K562 (cell line): ENCODE measurements around the gene RPUSD2. TPM values are rescaled to one million over a fixed set of nuclear protein-coding genes. Genes with fewer than 3 reads are reported as not detected.

ENCODE experiments used
- ATAC-seq: fragments of 200-7000 bp; cut with Tn5 transposase; 3 replicates; pipeline ENCODE4 v1.9.1; 2020; ENCODE audit warnings: moderate library complexity
- BruUV-seq: library from RNA; stranded (reverse); fragments of 400-500 nt; replicated peaks from 2 replicates; lab custom pipeline; 2021; lab: Mats Ljungman, UMichigan
- CTCF ChIA-PET: fragments of 300-600 bp; formaldehyde crosslinking; extraction: SDS; loops from one replicate; lab custom pipeline; 2021; ENCODE audit warnings: low intra/inter-chr PET ratio; lab: Yijun Ruan, JAX
- POLR2A ChIA-PET: fragments of 300-600, 350-650 bp; sonication (Branson Sonifier 250); formaldehyde crosslinking; extraction: SDS; loops from one replicate; lab custom pipeline; 2021; ENCODE audit warnings: antibody characterized with exemption, inconsistent platforms; lab: Yijun Ruan, JAX
- DNase-seq, 4 experiments: peaks; one replicate each; pipeline versions ENCODE4 v3.0.0 to v3.0.0-alpha.2; 2011 to 2018; ENCODE audit warnings: low spot score in 3 of 4, mixed read lengths in 3 of 4; ENCODE audit errors: extremely low read depth in 1 of 4
- FAIRE-seq: peaks from 2 replicates; lab custom pipeline; 2011; peaks lifted over from hg19 to GRCh38; lab: Jason Lieb, UNC
- H2AFZ ChIP-seq: 2 replicates; pipeline ENCODE4 v1.6.0; 2011; ENCODE audit warnings: low read depth, low read length, control low read depth, inconsistent platforms
- H3K27ac ChIP-seq: fragments of 200-600 bp; 3 replicates; pipeline ENCODE4 v1.8.0; 2011; ENCODE audit warnings: low read depth, mild to moderate bottlenecking, control low read depth, inconsistent platforms, low read length, moderate library complexity, mixed read lengths; ENCODE audit errors: extremely low read depth
- H3K27me3 ChIP-seq, 2 experiments: fragments of 300-600 bp in 1 of 2; 2 replicates in 1 of 2; 3 replicates in 1 of 2; pipeline versions ENCODE4 v1.6.0 to v1.8.0; 2011; ENCODE audit warnings: inconsistent platforms in 2 of 2, low read length in 2 of 2, mild to moderate bottlenecking in 1 of 2, mixed read lengths in 1 of 2, moderate library complexity in 1 of 2; ENCODE audit not compliant: control insufficient read depth in 2 of 2, insufficient read depth in 2 of 2
- H3K36me3 ChIP-seq: fragments of 300-600 bp; 3 replicates; pipeline ENCODE4 v1.8.0; 2011; ENCODE audit warnings: mild to moderate bottlenecking, low read length, inconsistent platforms; ENCODE audit not compliant: control insufficient read depth, insufficient read depth
- H3K4me1 ChIP-seq, 2 experiments: fragments of 200-600 bp in 1 of 2; replicated peaks in 1 of 2; 2 replicates in 1 of 2; 3 replicates in 1 of 2; pipeline versions ENCODE4 v1.5.1 to v1.8.0; 2011; ENCODE audit warnings: inconsistent platforms in 2 of 2, low read length in 2 of 2, mild to moderate bottlenecking in 1 of 2, mixed read lengths in 1 of 2, moderate library complexity in 1 of 2; ENCODE audit not compliant: control insufficient read depth in 2 of 2, insufficient read depth in 2 of 2
- H3K4me2 ChIP-seq: 2 replicates; pipeline ENCODE4 v1.6.1; 2011; ENCODE audit warnings: low read length, control low read depth, inconsistent platforms, mixed read lengths; ENCODE audit not compliant: insufficient read depth
- H3K4me3 ChIP-seq: fragments of 200-600 bp; sonication (generic), shearing (Covaris generic); 2 replicates; pipeline ENCODE4 v1.5.1; 2016; ENCODE audit warnings: control low read depth, inconsistent platforms
- H3K79me2 ChIP-seq: fragments of 200-600 bp; 3 replicates; pipeline ENCODE4 v1.8.0; 2011; ENCODE audit warnings: low read length, inconsistent platforms; ENCODE audit not compliant: control insufficient read depth, insufficient read depth
- H3K9ac ChIP-seq, 2 experiments: 2 replicates each; pipeline versions ENCODE4 v1.6.0 to v1.6.1; 2011; ENCODE audit warnings: low read depth in 2 of 2, low read length in 2 of 2, control low read depth in 1 of 2, inconsistent platforms in 1 of 2, mild to moderate bottlenecking in 1 of 2, mixed read lengths in 1 of 2; ENCODE audit not compliant: insufficient read depth in 1 of 2
- H3K9me1 ChIP-seq: one replicate; pipeline ENCODE4 v1.6.0; 2011; ENCODE audit warnings: inconsistent platforms, mild to moderate bottlenecking, low read length, moderate library complexity; ENCODE audit not compliant: control insufficient read depth, insufficient read depth
- H3K9me3 ChIP-seq: replicated peaks from 2 replicates; pipeline ENCODE4 v1.5.1; 2011; ENCODE audit warnings: low read depth, low read length, inconsistent platforms; ENCODE audit not compliant: control insufficient read depth, insufficient read depth
- H4K20me1 ChIP-seq: replicated peaks from 2 replicates; pipeline ENCODE4 v1.6.1; 2011; ENCODE audit warnings: low read length, inconsistent platforms, mixed read lengths; ENCODE audit not compliant: control insufficient read depth, insufficient read depth
- RHOXF2B ChIP-seq: fragments of 250-450 bp; sonication (Bioruptor Pico); conservative IDR thresholded peaks from 2 replicates; pipeline ENCODE4 v1.5.1; 2021
- SIN3B ChIP-seq: fragments of 450-650 bp; IDR thresholded peaks from 2 replicates; pipeline ENCODE4 v1.6.1; 2017; ENCODE audit warnings: low read depth, mild to moderate bottlenecking, moderate library complexity
- ZNF407 ChIP-seq: fragments of 450-650 bp; IDR thresholded peaks from 2 replicates; pipeline ENCODE4 v1.6.1; 2016; ENCODE audit warnings: low read depth
- ZNF583 ChIP-seq: fragments of 250-450 bp; sonication (Bioruptor Pico); IDR thresholded peaks from 2 replicates; pipeline ENCODE4 v1.4.0; 2020
- WGBS: fragments of 100-300 bp; shearing (Covaris generic); methylation state at CpG from one replicate; pipeline ENCODE4 v1.1.6; 2016; ENCODE audit warnings: low coverage, mixed read lengths; ENCODE audit not compliant: insufficient coverage; ENCODE audit errors: missing lambda C conversion rate; 5-methylcytosine and 5-hydroxymethylcytosine counted together
- in situ Hi-C: fragments of 300-500 bp; cut with MboI; formaldehyde crosslinking; loops from 4 replicates; pipeline ENCODE4 v1.15.0; 2018; ENCODE audit warnings: inconsistent platforms, mixed read lengths
- intact Hi-C: fragments of 100-400 bp; cut with micrococcal nuclease; formaldehyde crosslinking; loops from 2 replicates; pipeline ENCODE4 v1.14.2; 2022
- polyA plus RNA-seq, 8 experiments: library from polyadenylated mRNA; depleted of rRNA in 4 of 8; stranded (reverse) in 5 of 8; unstranded in 3 of 8; fragments of >200 nt; fragmentation: Nextera tagmentation in 2 of 8; fragmentation: Illumina TruSeq in 1 of 8; extraction: Ambion mirVana in 2 of 8; extraction: Trizol in 1 of 8; gene quantifications; 2 replicates each; pipeline versions ENCODE4 v1.2.1 to v1.2.3, GENCODE V29; 2011 to 2014; ENCODE audit warnings: inconsistent platforms in 1 of 8, missing spikeins in 1 of 8
- total RNA-seq, 7 experiments: library from RNA; depleted of rRNA in 6 of 7; stranded (reverse); fragments of >200 nt in 6 of 7; fragmentation: Illumina TruSeq in 2 of 7; extraction: Trizol in 2 of 7; gene quantifications; 2 replicates each; pipeline versions ENCODE4 v1.2.1 to v1.2.3, GENCODE V29; 2011 to 2021; ENCODE audit warnings: low replicate concordance in 1 of 7
- TF ChIP-seq, protein P1 (sequence below): fragments of 250-450 bp; sonication (Bioruptor Pico); IDR thresholded peaks from 2 replicates; pipeline ENCODE4 v1.5.0; 2021; ENCODE audit warnings: mild to moderate bottlenecking, borderline replicate concordance
- TF ChIP-seq, protein P2 (sequence below): fragments of 450-650 bp; IDR thresholded peaks from 2 replicates; pipeline ENCODE4 v1.6.1; 2016; ENCODE audit warnings: low read depth, mild to moderate bottlenecking, moderate library complexity

Gene RPUSD2
- total and polyA plus RNA-seq, 9 of the 15 experiments (the other 6 are each of a cell fraction or from before 2014, with no cell fraction given) = 3.7 to 30.2 (median 14.3) TPM

DNA sequence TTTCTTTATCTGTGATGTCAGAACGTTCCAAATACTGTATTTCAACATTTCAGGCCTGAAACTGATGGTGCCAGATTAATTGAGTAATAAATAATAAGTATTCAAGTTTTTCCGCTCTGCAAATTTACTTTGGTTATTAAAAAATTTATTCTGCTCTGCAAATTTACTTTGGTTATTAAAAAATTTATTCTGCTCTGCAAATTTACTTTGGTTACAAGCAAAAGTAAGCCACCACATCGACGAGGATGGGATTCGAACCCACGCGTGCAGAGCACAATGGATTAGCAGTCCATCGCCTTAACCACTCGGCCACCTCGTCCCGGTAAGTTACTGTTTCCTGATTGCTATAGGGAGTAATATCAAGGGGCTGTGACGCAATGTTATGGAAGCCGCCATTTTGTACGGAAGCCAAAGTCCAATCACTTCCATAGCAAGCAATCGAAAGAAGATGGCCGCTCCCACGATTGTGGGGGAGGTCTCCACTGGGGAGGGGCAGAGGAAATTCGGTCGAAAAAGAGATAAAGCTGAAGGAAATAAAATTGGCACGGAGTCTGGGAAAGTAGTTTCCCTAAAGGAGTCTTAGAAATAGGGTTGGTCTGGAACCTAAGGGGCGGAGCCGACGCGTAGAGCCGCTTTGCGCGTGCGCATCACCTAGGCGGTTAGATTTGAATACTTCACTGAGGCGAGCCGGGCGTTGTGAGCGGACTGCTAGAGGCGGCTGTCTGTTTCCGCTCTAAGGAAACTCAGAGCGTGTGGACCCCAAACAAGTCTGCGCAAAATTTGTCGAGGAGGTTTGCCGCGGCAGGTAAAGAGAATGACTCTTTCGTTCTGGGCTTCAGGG is 24.7 kb downstream of the RPUSD2 start, which contains the start of gene KNL1:
Gene KNL1 (plus strand): TSS at position 662 of the 841 bp plus-strand sequence. CDS start 8,683 bp downstream, outside the sequence.
- peak; percentile 83 for ATAC-seq
- H3K9ac ChIP-seq = peak within 1 kb of the TSS; percentile 85 to 98
- intact Hi-C loops = loop anchor here (1.0 to 10.0 kb wide), 4 partner anchors 27 to 301 kb away; partner anchors contain the start of genes C15orf62, GCHFR and VPS18
- ChIA-PET POLR2A (interaction anchor here (0.6 to 1.1 kb wide), 3 partner anchors 9 to 146 kb away, joined by 3 read pairs; partner anchors contain the start of gene RAD51), CTCF (interaction anchor here (0.6 kb wide), 1 partner anchor 161 kb away, joined by 3 read pairs; no protein-coding TSS in a partner anchor)
- H3K36me3 ChIP-seq = peaks cover 7% of the 10 kb centered on the region; the same call in 1 of the 3 replicates
- peak within 1 kb of the TSS; percentile 74 for H3K4me3 ChIP-seq
- under 1% methylated on average over 41 of the region's 41 CpGs for WGBS
- H3K4me2 ChIP-seq = peak within 1 kb of the TSS; percentile 87
- DNase-seq = peak; percentile 91 to 95 (median 94)
- H2AFZ ChIP-seq = peak within 1 kb of the TSS; percentile 98
- no peaks in the 10 kb centered on the region for H3K9me1 ChIP-seq
- peak within 1 kb of the TSS; percentile 88 for H3K27ac ChIP-seq
- FAIRE-seq = peak; percentile 85
- peaks cover 48% of the 10 kb centered on the region for H3K79me2 ChIP-seq
- H3K4me1 ChIP-seq = peaks cover 13 to 16% of the 10 kb centered on the region in 2 experiments; a peak in 4 of 5 replicates
- H4K20me1 ChIP-seq = no peaks in the 10 kb centered on the region
- no peaks in the 10 kb centered on the region for H3K27me3 ChIP-seq
- in situ Hi-C loops = no loop called here
- no TSS peak for BruUV-seq
- H3K9me3 ChIP-seq = no peaks in the 10 kb centered on the region
- TF ChIP-seq, protein P1, sequence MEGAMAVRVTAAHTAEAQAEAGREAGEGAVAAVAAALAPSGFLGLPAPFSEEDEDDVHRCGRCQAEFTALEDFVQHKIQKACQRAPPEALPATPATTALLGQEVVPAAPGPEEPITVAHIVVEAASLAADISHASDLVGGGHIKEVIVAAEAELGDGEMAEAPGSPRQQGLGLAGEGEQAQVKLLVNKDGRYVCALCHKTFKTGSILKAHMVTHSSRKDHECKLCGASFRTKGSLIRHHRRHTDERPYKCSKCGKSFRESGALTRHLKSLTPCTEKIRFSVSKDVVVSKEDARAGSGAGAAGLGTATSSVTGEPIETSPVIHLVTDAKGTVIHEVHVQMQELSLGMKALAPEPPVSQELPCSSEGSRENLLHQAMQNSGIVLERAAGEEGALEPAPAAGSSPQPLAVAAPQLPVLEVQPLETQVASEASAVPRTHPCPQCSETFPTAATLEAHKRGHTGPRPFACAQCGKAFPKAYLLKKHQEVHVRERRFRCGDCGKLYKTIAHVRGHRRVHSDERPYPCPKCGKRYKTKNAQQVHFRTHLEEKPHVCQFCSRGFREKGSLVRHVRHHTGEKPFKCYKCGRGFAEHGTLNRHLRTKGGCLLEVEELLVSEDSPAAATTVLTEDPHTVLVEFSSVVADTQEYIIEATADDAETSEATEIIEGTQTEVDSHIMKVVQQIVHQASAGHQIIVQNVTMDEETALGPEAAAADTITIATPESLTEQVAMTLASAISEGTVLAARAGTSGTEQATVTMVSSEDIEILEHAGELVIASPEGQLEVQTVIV (CRISPR knock-in tag) = no peak
- peak; percentile 82 for TF ChIP-seq ZNF407
- peak; percentile 50; the same call in 1 of the 2 replicates for TF ChIP-seq SIN3B
- no peak for TF ChIP-seq RHOXF2B (CRISPR knock-in tag)
- TF ChIP-seq, protein P2, sequence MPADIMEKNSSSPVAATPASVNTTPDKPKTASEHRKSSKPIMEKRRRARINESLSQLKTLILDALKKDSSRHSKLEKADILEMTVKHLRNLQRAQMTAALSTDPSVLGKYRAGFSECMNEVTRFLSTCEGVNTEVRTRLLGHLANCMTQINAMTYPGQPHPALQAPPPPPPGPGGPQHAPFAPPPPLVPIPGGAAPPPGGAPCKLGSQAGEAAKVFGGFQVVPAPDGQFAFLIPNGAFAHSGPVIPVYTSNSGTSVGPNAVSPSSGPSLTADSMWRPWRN = no peak
- TF ChIP-seq ZNF583 (CRISPR knock-in tag) = peak; percentile 56; the same call in 1 of the 2 replicates
